PC-9 (cell line): ENCODE data around the gene RPL22. TPM values are rescaled to one million over a fixed set of nuclear protein-coding genes. Genes with fewer than 3 reads are reported as not detected.

Experiments used
- BruUV-seq: library from RNA; stranded (reverse); fragments of 400-500 nt; replicated peaks from 2 replicates; lab custom pipeline; 2021; lab: Mats Ljungman, UMichigan
- CTCF ChIA-PET: fragments of 300-600 bp; sonication (Branson Sonifier 250); formaldehyde crosslinking; loops from one replicate; lab custom pipeline; 2022; ENCODE audit warnings: antibody characterized with exemption; lab: Charles Lee
- POLR2A ChIA-PET: fragments of 300-600 bp; sonication (Branson Sonifier 250); formaldehyde crosslinking; loops from one replicate; lab custom pipeline; 2022; ENCODE audit warnings: antibody characterized with exemption; ENCODE audit not compliant: unreplicated experiment; lab: Charles Lee
- DNase-seq, 2 experiments: peaks; one replicate each; pipeline versions ENCODE4 v3.0.0 to v3.0.0-alpha.2; 2015 to 2022; ENCODE audit warnings: mixed read lengths in 1 of 2
- H2AFZ ChIP-seq: fragments of 200-600 bp; sonication (generic); 2 replicates; pipeline ENCODE4 v1.8.1; 2017; ENCODE audit warnings: antibody characterized with exemption
- H3F3A ChIP-seq: fragments of 200-600 bp; sonication (generic); 2 replicates; pipeline ENCODE4 v1.8.1; 2017; ENCODE audit warnings: antibody characterized with exemption, mild to moderate bottlenecking, low read depth; ENCODE audit not compliant: insufficient read depth
- H3K27ac ChIP-seq: fragments of 200-600 bp; sonication (generic); 2 replicates; pipeline ENCODE4 v1.6.1; 2016; ENCODE audit warnings: mixed run types
- H3K27me3 ChIP-seq: fragments of 200-600 bp; sonication (generic); 2 replicates; pipeline ENCODE4 v1.6.1; 2016; ENCODE audit warnings: low read depth, mixed run types; ENCODE audit not compliant: insufficient read depth
- H3K36me3 ChIP-seq: fragments of 200-600 bp; sonication (generic); 2 replicates; pipeline ENCODE4 v1.6.1; 2016; ENCODE audit warnings: low read depth, mixed run types
- H3K4me1 ChIP-seq: fragments of 200-600 bp; sonication (generic); replicated peaks from 2 replicates; pipeline ENCODE4 v1.6.1; 2016; ENCODE audit warnings: mixed run types; ENCODE audit not compliant: insufficient read depth
- H3K4me2 ChIP-seq: fragments of 200-600 bp; sonication (generic); 2 replicates; pipeline ENCODE4 v1.6.1; 2017; ENCODE audit warnings: mixed run types
- H3K4me3 ChIP-seq: fragments of 200-600 bp; sonication (generic); 2 replicates; pipeline ENCODE4 v1.6.1; 2016; ENCODE audit warnings: mixed run types
- H3K79me2 ChIP-seq: fragments of 200-600 bp; sonication (generic); 2 replicates; pipeline ENCODE4 v1.6.1; 2017; ENCODE audit warnings: low read depth, mixed run types
- H3K9me2 ChIP-seq: fragments of 200-600 bp; sonication (generic); 2 replicates; pipeline ENCODE4 v1.8.1; 2017; ENCODE audit warnings: mild to moderate bottlenecking; ENCODE audit not compliant: insufficient read depth
- H3K9me3 ChIP-seq: fragments of 200-600 bp; sonication (generic); 2 replicates; pipeline ENCODE4 v1.8.1; 2016; ENCODE audit warnings: low read depth; ENCODE audit not compliant: insufficient read depth
- H4K20me1 ChIP-seq: fragments of 200-600 bp; sonication (generic); 2 replicates; pipeline ENCODE4 v1.8.1; 2017; ENCODE audit not compliant: insufficient read depth
- EZH2 ChIP-seq: fragments of 200-600 bp; sonication (generic); IDR thresholded peaks from 2 replicates; pipeline ENCODE4 v1.8.0; 2017; ENCODE audit warnings: antibody characterized with exemption, low read depth
- intact Hi-C: fragments of 100-400 bp; cut with micrococcal nuclease; formaldehyde crosslinking; loops from one replicate; pipeline ENCODE4 v1.10.0; 2022; ENCODE audit not compliant: unreplicated experiment
- total RNA-seq: library from RNA; stranded (reverse); gene quantifications from 2 replicates; pipeline ENCODE4 v1.2.3, GENCODE V29; 2021
- TF ChIP-seq, protein P1 (sequence below): fragments of 200-600 bp; sonication (generic); conservative IDR thresholded peaks from 2 replicates; pipeline ENCODE4 v1.6.1; 2017; ENCODE audit warnings: mixed run types, antibody characterized with exemption, mild to moderate bottlenecking, moderate library complexity

The RPL22 gene
- total RNA-seq, 1 experiment from 2014 or later: 447 TPM

GRCh38 chr1:6142734-6143133 lies 56.7 kb downstream of the RPL22 start:
- H2AFZ ChIP-seq: no peak overlapping the region
- no peaks in the 10 kb centered on the region for H4K20me1 ChIP-seq
- H3K9me2 ChIP-seq: no peaks in the 10 kb centered on the region
- no peaks in the 10 kb centered on the region for H3K79me2 ChIP-seq
- intact Hi-C loops: no loop called here
- no peak overlapping the region for H3K4me3 ChIP-seq
- H3K4me2 ChIP-seq: no peak overlapping the region
- H3K27me3 ChIP-seq: no peaks in the 10 kb centered on the region
- no peak for DNase-seq
- POLR2A ChIA-PET: no interaction called here
- no TSS peak for BruUV-seq
- no peak overlapping the region for H3K27ac ChIP-seq
- CTCF ChIA-PET: no interaction called here
- TF ChIP-seq, protein P1, sequence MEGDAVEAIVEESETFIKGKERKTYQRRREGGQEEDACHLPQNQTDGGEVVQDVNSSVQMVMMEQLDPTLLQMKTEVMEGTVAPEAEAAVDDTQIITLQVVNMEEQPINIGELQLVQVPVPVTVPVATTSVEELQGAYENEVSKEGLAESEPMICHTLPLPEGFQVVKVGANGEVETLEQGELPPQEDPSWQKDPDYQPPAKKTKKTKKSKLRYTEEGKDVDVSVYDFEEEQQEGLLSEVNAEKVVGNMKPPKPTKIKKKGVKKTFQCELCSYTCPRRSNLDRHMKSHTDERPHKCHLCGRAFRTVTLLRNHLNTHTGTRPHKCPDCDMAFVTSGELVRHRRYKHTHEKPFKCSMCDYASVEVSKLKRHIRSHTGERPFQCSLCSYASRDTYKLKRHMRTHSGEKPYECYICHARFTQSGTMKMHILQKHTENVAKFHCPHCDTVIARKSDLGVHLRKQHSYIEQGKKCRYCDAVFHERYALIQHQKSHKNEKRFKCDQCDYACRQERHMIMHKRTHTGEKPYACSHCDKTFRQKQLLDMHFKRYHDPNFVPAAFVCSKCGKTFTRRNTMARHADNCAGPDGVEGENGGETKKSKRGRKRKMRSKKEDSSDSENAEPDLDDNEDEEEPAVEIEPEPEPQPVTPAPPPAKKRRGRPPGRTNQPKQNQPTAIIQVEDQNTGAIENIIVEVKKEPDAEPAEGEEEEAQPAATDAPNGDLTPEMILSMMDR: no peak
- TF ChIP-seq EZH2: no peak
- no peaks in the 10 kb centered on the region for H3K9me3 ChIP-seq
- H3K36me3 ChIP-seq: no peaks in the 10 kb centered on the region
- peaks cover 8% of the 10 kb centered on the region; the same call in 1 of the 2 replicates for H3K4me1 ChIP-seq
- H3F3A ChIP-seq: no peaks in the 10 kb centered on the region

GRCh38 chr1:6142036-6142621 lies 57.3 kb downstream of the RPL22 start:
- CTCF ChIA-PET: no interaction called here
- H3K27me3 ChIP-seq: no peaks in the 10 kb centered on the region
- peaks cover 8% of the 10 kb centered on the region; the same call in 1 of the 2 replicates for H3K4me1 ChIP-seq
- no peak overlapping the region for H3K27ac ChIP-seq
- no peaks in the 10 kb centered on the region for H3K9me3 ChIP-seq
- H3K79me2 ChIP-seq: no peaks in the 10 kb centered on the region
- H3F3A ChIP-seq: no peaks in the 10 kb centered on the region
- no peak overlapping the region for H3K4me2 ChIP-seq
- no TSS peak for BruUV-seq
- no peak overlapping the region for H3K4me3 ChIP-seq
- H4K20me1 ChIP-seq: no peaks in the 10 kb centered on the region
- H2AFZ ChIP-seq: no peak overlapping the region
- POLR2A ChIA-PET: no interaction called here
- no peaks in the 10 kb centered on the region for H3K36me3 ChIP-seq
- no peaks in the 10 kb centered on the region for H3K9me2 ChIP-seq
- TF ChIP-seq, protein P1: no peak
- TF ChIP-seq EZH2: no peak
- intact Hi-C loops: no loop called here
- DNase-seq: no peak

- no peak overlapping the region for H3K27ac ChIP-seq
- no peak for DNase-seq
- ChIA-PET POLR2A (no interaction called here), CTCF (no interaction called here)
- no peaks in the 10 kb centered on the region for H3K9me2 ChIP-seq
- peaks cover 8% of the 10 kb centered on the region; the same call in 1 of the 2 replicates for H3K4me1 ChIP-seq
- H3K36me3 ChIP-seq: no peaks in the 10 kb centered on the region
- BruUV-seq: no TSS peak
- H3K4me2 ChIP-seq: no peak overlapping the region
- no peak overlapping the region for H3K4me3 ChIP-seq
- H2AFZ ChIP-seq: no peak overlapping the region
- TF ChIP-seq, protein P1: no peak
- no peak for TF ChIP-seq EZH2
- no peaks in the 10 kb centered on the region for H4K20me1 ChIP-seq
- H3K27me3 ChIP-seq: no peaks in the 10 kb centered on the region
- no peaks in the 10 kb centered on the region for H3K9me3 ChIP-seq
- H3K79me2 ChIP-seq: no peaks in the 10 kb centered on the region
- intact Hi-C loops: no loop called here
- H3F3A ChIP-seq: no peaks in the 10 kb centered on the region
These were observed 57.8 kb downstream of the RPL22 start for GRCh38 chr1:6141592-6141991.
